Fibroblast of mammary gland (primary cell): ENCODE data around the gene TOX3.

ENCODE experiments used
- DNase-seq: peaks from one replicate; pipeline ENCODE4 v3.0.0-alpha.2; 2010; ENCODE audit warnings: low read depth
- H3K4me3 ChIP-seq: 2 replicates; pipeline ENCODE4 v1.5.1; 2011; ENCODE audit warnings: low read depth, mild to moderate bottlenecking, low read length, moderate library complexity; ENCODE audit not compliant: control insufficient read depth
- TF ChIP-seq, protein P1 (sequence below): conservative IDR thresholded peaks from 2 replicates; pipeline ENCODE4 v1.5.1; 2011; ENCODE audit warnings: low read depth, low read length, inconsistent platforms; ENCODE audit not compliant: control insufficient read depth, insufficient read depth

TOX3 gene

DNA sequence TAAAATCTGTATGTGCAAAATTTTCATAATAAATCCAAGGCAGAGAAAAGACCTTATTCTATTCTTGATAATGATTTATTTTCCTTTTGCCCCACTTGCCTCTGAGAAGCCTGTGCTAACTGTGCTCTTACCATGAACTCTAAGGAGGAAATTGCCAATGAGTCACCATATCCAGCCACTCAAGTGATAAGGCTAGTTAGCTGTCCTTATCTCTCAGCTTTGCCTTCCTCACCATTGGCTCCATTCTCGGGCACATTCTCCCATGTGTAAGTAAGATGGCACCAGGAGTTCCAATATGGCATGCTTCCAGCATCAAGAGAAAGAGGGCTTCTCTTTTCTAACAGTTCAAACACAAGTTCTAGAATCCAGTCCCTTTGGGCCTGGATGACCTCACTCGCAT is 142.4 kb downstream of the TOX3 start:
- no peak for DNase-seq
- no peak overlapping the region for H3K4me3 ChIP-seq
- TF ChIP-seq, protein P1, sequence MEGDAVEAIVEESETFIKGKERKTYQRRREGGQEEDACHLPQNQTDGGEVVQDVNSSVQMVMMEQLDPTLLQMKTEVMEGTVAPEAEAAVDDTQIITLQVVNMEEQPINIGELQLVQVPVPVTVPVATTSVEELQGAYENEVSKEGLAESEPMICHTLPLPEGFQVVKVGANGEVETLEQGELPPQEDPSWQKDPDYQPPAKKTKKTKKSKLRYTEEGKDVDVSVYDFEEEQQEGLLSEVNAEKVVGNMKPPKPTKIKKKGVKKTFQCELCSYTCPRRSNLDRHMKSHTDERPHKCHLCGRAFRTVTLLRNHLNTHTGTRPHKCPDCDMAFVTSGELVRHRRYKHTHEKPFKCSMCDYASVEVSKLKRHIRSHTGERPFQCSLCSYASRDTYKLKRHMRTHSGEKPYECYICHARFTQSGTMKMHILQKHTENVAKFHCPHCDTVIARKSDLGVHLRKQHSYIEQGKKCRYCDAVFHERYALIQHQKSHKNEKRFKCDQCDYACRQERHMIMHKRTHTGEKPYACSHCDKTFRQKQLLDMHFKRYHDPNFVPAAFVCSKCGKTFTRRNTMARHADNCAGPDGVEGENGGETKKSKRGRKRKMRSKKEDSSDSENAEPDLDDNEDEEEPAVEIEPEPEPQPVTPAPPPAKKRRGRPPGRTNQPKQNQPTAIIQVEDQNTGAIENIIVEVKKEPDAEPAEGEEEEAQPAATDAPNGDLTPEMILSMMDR: no peak

DNA sequence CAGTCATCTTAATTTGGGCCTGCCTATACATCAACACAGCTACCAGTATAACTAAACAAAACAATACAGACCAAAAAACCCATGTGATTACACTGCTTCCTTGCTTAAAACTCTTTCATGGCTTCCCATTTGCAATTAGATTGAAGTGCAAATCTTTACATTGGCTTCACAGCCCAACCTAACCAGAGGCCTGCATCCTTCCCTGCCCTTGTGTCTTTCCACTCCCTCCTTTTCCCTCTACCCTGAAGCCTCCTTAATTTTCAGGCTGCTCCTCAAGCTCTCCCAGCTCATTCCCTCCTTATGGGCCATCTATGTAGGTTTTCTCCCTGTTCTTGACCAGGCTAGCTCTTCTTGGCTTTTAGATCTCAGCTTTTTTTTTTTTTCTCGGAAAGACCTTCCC is 147.8 kb downstream of the TOX3 start:
- no peak overlapping the region for H3K4me3 ChIP-seq
- TF ChIP-seq, protein P1: no peak
- DNase-seq: no peak

DNA sequence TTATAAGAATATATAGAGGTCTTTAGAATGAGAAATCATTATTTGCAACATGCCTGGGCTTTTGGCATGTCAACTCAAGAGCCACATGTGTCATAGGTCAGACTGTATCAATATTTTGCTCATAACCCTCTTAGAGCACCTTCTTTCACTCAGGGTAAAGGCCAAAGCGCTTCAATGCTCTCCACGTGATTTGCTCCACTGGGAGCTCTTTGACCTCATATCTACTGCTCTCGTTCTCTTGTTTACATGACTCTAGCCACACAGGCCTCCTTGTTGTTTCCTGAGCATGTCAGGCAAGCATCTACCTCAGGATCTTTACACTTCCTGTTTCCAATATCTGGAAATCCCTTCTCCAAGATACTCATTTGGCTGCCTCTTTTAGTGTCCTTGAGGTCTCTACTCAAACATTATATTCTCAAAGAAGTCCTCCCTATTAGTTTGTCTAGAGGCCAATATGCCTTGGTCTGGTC is 148.4 kb downstream of the TOX3 start:
- TF ChIP-seq, protein P1: no peak
- DNase-seq: no peak
- no peak overlapping the region for H3K4me3 ChIP-seq

DNA sequence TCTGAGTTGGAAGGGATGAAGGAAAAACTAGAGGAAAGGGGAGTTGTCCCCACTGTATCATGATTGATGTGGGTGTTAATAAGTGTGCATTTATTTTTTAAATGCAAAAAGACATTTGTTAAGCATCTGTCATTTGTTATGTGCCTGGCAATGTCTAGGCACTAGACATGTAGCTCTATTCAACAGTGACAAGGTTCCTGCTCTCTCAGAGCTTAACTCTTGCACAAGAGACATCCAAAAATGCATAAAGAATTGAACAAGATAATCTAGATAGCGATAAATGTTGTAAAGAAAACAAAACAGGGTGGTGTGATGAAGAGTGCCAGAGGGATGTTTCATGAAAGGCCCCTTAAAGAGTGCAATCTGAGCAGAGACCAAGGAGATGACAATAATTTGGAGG is 148.9 kb downstream of the TOX3 start:
- TF ChIP-seq, protein P1: no peak
- H3K4me3 ChIP-seq: no peak overlapping the region
- DNase-seq: no peak

DNA sequence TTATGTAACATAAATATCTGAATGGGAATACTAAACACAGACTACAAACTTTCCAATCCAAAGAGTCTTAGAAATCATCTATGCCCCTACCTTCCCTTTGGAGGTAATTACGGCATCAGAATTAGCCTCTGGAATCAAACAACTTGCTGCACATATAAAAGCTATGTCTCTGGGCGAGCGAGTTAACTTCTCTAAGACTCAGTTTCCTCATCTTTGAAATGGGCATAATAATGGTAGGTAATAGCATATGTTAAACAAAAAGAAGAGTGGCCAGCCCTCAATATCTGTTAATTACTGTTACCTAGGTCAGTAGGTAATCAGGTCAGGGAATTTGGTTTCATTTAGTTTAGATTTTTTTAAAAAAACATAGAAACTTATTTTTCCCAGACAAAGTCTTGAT is 153.5 kb downstream of the TOX3 start:
- TF ChIP-seq, protein P1: no peak

DNA sequence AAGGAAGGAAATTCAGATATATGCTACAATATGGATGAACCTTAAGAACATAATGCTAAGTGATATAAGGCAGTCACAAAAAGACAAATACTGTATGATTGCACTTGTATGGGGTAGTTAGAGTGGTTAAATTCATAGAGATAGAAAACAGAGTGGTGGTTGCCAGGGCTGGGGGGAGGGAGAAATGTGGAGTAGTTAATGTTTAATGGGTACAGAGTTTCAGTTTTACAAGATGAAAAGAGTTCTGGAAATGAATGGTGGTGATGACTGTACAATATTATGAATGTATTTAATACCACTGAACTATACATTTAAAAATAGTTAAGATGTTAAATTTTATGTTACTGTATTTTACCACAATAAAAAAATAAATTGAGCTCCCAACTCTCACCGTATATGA is 157.9 kb downstream of the TOX3 start:
- DNase-seq: no peak
- TF ChIP-seq, protein P1: no peak
- no peak overlapping the region for H3K4me3 ChIP-seq

More for the DNA sequence above, 153.5 kb downstream of the TOX3 start:
- DNase-seq: no peak
- no peak overlapping the region for H3K4me3 ChIP-seq
